GM23338 (cell line): Measurements from ENCODE around the gene ZMYND11. TPM values are rescaled to one million over a fixed set of nuclear protein-coding genes. Genes with fewer than 3 reads are reported as not detected.

Experiments used
- ATAC-seq: fragments of 200-7000 bp; cut with Tn5 transposase; 3 replicates; pipeline ENCODE4 v1.9.1; 2020
- DNase-seq: peaks from one replicate; pipeline ENCODE4 v3.0.0-alpha.2; 2015; ENCODE audit warnings: low spot score
- H2AFZ ChIP-seq: fragments of 200-600 bp; sonication (generic); 2 replicates; pipeline ENCODE4 v1.8.0; 2016; ENCODE audit warnings: antibody characterized with exemption, mild to moderate bottlenecking, moderate library complexity
- H3F3A ChIP-seq: fragments of 200-600 bp; sonication (generic); replicated peaks from 2 replicates; pipeline ENCODE4 v1.8.0; 2017; ENCODE audit warnings: antibody characterized with exemption, mixed run types, low read depth
- H3K27ac ChIP-seq: fragments of 200-600 bp; sonication (generic); 2 replicates; pipeline ENCODE4 v1.6.1; 2016; ENCODE audit warnings: low read depth
- H3K27me3 ChIP-seq: fragments of 200-600 bp; sonication (generic); 2 replicates; pipeline ENCODE4 v1.8.0; 2016; ENCODE audit warnings: mild to moderate bottlenecking, mixed run types, moderate library complexity; ENCODE audit not compliant: insufficient read depth
- H3K36me3 ChIP-seq: fragments of 200-600 bp; sonication (generic); 2 replicates; pipeline ENCODE4 v1.8.0; 2016; ENCODE audit warnings: mild to moderate bottlenecking; ENCODE audit not compliant: insufficient read depth
- H3K4me1 ChIP-seq: fragments of 200-600 bp; sonication (generic); 2 replicates; pipeline ENCODE4 v1.8.0; 2016; ENCODE audit warnings: mild to moderate bottlenecking, moderate library complexity; ENCODE audit not compliant: insufficient read depth
- H3K4me2 ChIP-seq: fragments of 200-600 bp; sonication (generic); 2 replicates; pipeline ENCODE4 v1.7.1; 2017; ENCODE audit warnings: mixed run types
- H3K4me3 ChIP-seq: fragments of 200-600 bp; sonication (generic); 2 replicates; pipeline ENCODE4 v1.6.1; 2016; ENCODE audit warnings: mixed run types
- H3K79me2 ChIP-seq: fragments of 200-600 bp; sonication (generic); replicated peaks from 2 replicates; pipeline ENCODE4 v1.8.0; 2017; ENCODE audit warnings: mild to moderate bottlenecking; ENCODE audit not compliant: insufficient read depth
- H3K9me2 ChIP-seq: fragments of 200-600 bp; sonication (generic); 2 replicates; pipeline ENCODE4 v1.8.0; 2017; ENCODE audit not compliant: insufficient read depth
- H4K20me1 ChIP-seq: fragments of 200-600 bp; sonication (generic); replicated peaks from 2 replicates; pipeline ENCODE4 v1.8.0; 2017; ENCODE audit warnings: mild to moderate bottlenecking; ENCODE audit not compliant: insufficient read depth
- H3K27ac Mint-ChIP-seq: 2 replicates; pipeline ENCODE4 v1.8.0; 2020; ENCODE audit warnings: inconsistent platforms, mild to moderate bottlenecking, moderate library complexity, mixed read lengths
- H3K27me3 Mint-ChIP-seq: 3 replicates; pipeline ENCODE4 v1.8.0; 2022; ENCODE audit warnings: low read depth, mild to moderate bottlenecking, moderate library complexity, mixed read lengths, inconsistent platforms; ENCODE audit not compliant: insufficient read depth, poor library complexity
- H3K36me3 Mint-ChIP-seq: 3 replicates; pipeline ENCODE4 v1.8.0; 2021; ENCODE audit warnings: low read depth, mild to moderate bottlenecking, inconsistent platforms, moderate library complexity, mixed read lengths
- H3K4me1 Mint-ChIP-seq: 3 replicates; pipeline ENCODE4 v1.8.0; 2020; ENCODE audit warnings: mild to moderate bottlenecking, inconsistent platforms, mixed read lengths
- H3K4me3 Mint-ChIP-seq: 3 replicates; pipeline ENCODE4 v1.8.0; 2021; ENCODE audit warnings: moderate library complexity, mild to moderate bottlenecking, inconsistent platforms, mixed read lengths
- H3K9me3 Mint-ChIP-seq: 3 replicates; pipeline ENCODE4 v1.8.0; 2020; ENCODE audit warnings: moderate library complexity, mild to moderate bottlenecking, inconsistent platforms, mixed read lengths
- CREB1 ChIP-seq: fragments of 250-450 bp; sonication (Bioruptor Pico); IDR thresholded peaks from 2 replicates; pipeline ENCODE4 v1.5.0; 2020; ENCODE audit warnings: low read depth, mild to moderate bottlenecking, moderate library complexity
- EZH2 ChIP-seq: fragments of 200-600 bp; sonication (generic); IDR thresholded peaks from one replicate; pipeline ENCODE4 v1.8.0; 2017; ENCODE audit warnings: antibody characterized with exemption, mild to moderate bottlenecking, low read depth; ENCODE audit not compliant: unreplicated experiment
- EZH2phosphoT487 ChIP-seq: fragments of 200-600 bp; sonication (generic); IDR thresholded peaks from one replicate; pipeline ENCODE4 v1.8.1; 2018; ENCODE audit warnings: antibody characterized with exemption; ENCODE audit not compliant: unreplicated experiment
- JUNB ChIP-seq: IDR thresholded peaks from one replicate; pipeline ENCODE4 v1.6.1; 2016; ENCODE audit warnings: antibody characterized with exemption; ENCODE audit not compliant: unreplicated experiment
- POLR2AphosphoS5 ChIP-seq: IDR thresholded peaks from 2 replicates; pipeline ENCODE4 v1.6.1; 2016; ENCODE audit warnings: antibody characterized with exemption, low read depth
- STAT1 ChIP-seq: IDR thresholded peaks from one replicate; pipeline ENCODE4 v1.6.1; 2016; ENCODE audit warnings: antibody characterized with exemption; ENCODE audit not compliant: unreplicated experiment
- ZNF114 ChIP-seq: fragments of 250-450 bp; sonication (Bioruptor Pico); IDR thresholded peaks from 2 replicates; pipeline ENCODE4 v1.5.0; 2020; ENCODE audit warnings: mild to moderate bottlenecking, moderate library complexity
- ZNF331 ChIP-seq: fragments of 250-450 bp; sonication (Bioruptor Pico); IDR thresholded peaks from 2 replicates; pipeline ENCODE4 v1.5.0; 2020; ENCODE audit warnings: low read depth, mild to moderate bottlenecking, moderate library complexity
- polyA plus RNA-seq: library from polyadenylated mRNA; unstranded; fragments of >200 nt; fragmentation: Nextera tagmentation; extraction: Ambion mirVana; gene quantifications from 2 replicates; pipeline ENCODE4 v1.2.1, GENCODE V29; 2016
- total RNA-seq: library from RNA; depleted of rRNA; stranded (reverse); fragments of >200 nt; shearing (Covaris generic); gene quantifications from 2 replicates; pipeline ENCODE4 v1.2.3, GENCODE V29; 2014
- TF ChIP-seq, protein P1 (sequence below), 2 experiments: fragments of 200-600 bp in 1 of 2; sonication (generic) in 1 of 2; conservative IDR thresholded peaks; 2 replicates each; pipeline versions ENCODE4 v1.5.1 to v1.6.1; 2016 to 2017; ENCODE audit warnings: antibody characterized with exemption in 2 of 2, low read depth in 2 of 2, mild to moderate bottlenecking in 2 of 2, moderate library complexity in 1 of 2
- TF ChIP-seq, protein P2 (sequence below): IDR thresholded peaks from 2 replicates; pipeline ENCODE4 v1.6.1; 2016; ENCODE audit warnings: antibody characterized with exemption
- TF ChIP-seq, protein P3 (sequence below): fragments of 250-450 bp; sonication (Bioruptor Pico); IDR thresholded peaks from 2 replicates; pipeline ENCODE4 v1.5.0; 2020; ENCODE audit warnings: mild to moderate bottlenecking, moderate library complexity
- TF ChIP-seq, protein P4 (sequence below): IDR thresholded peaks from one replicate; pipeline ENCODE4 v1.6.1; 2018; ENCODE audit warnings: antibody characterized with exemption; ENCODE audit not compliant: unreplicated experiment

The ZMYND11 gene
- total and polyA plus RNA-seq, 2 experiments from 2014 or later: 8.9 to 16.9 TPM

DNA sequence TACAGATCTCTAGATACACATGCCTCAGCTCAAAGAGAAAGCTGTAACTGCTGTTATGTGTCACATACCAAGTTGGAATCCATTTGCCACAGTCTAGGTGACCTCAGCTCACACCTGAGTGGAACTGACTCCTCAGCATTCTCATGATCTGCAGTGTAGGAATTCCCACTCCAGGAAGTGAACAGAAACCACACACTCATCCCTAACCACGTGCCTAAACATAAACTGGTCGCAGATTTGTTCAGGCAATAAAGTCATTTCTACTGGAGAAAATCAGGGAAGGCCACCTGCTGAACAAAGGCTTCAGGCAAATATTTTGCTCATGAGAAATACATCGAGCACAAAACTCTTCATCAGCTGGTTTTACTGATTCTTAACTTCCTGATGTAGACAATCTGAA lies 23.0 kb upstream of the ZMYND11 start:
- Histone ChIP-seq H2AFZ (no peak overlapping the region), H3F3A (no peaks in the 10 kb centered on the region), H3K27me3 (no peaks in the 10 kb centered on the region), H3K79me2 (no peaks in the 10 kb centered on the region), H3K4me3 (no peak overlapping the region), H3K9me2 (no peaks in the 10 kb centered on the region), H4K20me1 (no peaks in the 10 kb centered on the region), H3K27ac (no peak overlapping the region), H3K4me1 (no peaks in the 10 kb centered on the region), H3K4me2 (no peak overlapping the region), H3K36me3 (no peaks in the 10 kb centered on the region)
- H3K27ac Mint-ChIP-seq: no peak overlapping the region
- H3K9me3 Mint-ChIP-seq: peaks cover 4% of the 10 kb centered on the region; the same call in 2 of the 3 replicates
- no peaks in the 10 kb centered on the region for H3K27me3 Mint-ChIP-seq
- TF ChIP-seq, protein P1, sequence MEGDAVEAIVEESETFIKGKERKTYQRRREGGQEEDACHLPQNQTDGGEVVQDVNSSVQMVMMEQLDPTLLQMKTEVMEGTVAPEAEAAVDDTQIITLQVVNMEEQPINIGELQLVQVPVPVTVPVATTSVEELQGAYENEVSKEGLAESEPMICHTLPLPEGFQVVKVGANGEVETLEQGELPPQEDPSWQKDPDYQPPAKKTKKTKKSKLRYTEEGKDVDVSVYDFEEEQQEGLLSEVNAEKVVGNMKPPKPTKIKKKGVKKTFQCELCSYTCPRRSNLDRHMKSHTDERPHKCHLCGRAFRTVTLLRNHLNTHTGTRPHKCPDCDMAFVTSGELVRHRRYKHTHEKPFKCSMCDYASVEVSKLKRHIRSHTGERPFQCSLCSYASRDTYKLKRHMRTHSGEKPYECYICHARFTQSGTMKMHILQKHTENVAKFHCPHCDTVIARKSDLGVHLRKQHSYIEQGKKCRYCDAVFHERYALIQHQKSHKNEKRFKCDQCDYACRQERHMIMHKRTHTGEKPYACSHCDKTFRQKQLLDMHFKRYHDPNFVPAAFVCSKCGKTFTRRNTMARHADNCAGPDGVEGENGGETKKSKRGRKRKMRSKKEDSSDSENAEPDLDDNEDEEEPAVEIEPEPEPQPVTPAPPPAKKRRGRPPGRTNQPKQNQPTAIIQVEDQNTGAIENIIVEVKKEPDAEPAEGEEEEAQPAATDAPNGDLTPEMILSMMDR (conservative IDR thresholded peaks at IDR 0.05; ENCODE audit: low read depth in 2 of 2): no peak
- TF ChIP-seq, protein P2, sequence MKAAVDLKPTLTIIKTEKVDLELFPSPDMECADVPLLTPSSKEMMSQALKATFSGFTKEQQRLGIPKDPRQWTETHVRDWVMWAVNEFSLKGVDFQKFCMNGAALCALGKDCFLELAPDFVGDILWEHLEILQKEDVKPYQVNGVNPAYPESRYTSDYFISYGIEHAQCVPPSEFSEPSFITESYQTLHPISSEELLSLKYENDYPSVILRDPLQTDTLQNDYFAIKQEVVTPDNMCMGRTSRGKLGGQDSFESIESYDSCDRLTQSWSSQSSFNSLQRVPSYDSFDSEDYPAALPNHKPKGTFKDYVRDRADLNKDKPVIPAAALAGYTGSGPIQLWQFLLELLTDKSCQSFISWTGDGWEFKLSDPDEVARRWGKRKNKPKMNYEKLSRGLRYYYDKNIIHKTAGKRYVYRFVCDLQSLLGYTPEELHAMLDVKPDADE: no peak
- TF ChIP-seq, protein P3, sequence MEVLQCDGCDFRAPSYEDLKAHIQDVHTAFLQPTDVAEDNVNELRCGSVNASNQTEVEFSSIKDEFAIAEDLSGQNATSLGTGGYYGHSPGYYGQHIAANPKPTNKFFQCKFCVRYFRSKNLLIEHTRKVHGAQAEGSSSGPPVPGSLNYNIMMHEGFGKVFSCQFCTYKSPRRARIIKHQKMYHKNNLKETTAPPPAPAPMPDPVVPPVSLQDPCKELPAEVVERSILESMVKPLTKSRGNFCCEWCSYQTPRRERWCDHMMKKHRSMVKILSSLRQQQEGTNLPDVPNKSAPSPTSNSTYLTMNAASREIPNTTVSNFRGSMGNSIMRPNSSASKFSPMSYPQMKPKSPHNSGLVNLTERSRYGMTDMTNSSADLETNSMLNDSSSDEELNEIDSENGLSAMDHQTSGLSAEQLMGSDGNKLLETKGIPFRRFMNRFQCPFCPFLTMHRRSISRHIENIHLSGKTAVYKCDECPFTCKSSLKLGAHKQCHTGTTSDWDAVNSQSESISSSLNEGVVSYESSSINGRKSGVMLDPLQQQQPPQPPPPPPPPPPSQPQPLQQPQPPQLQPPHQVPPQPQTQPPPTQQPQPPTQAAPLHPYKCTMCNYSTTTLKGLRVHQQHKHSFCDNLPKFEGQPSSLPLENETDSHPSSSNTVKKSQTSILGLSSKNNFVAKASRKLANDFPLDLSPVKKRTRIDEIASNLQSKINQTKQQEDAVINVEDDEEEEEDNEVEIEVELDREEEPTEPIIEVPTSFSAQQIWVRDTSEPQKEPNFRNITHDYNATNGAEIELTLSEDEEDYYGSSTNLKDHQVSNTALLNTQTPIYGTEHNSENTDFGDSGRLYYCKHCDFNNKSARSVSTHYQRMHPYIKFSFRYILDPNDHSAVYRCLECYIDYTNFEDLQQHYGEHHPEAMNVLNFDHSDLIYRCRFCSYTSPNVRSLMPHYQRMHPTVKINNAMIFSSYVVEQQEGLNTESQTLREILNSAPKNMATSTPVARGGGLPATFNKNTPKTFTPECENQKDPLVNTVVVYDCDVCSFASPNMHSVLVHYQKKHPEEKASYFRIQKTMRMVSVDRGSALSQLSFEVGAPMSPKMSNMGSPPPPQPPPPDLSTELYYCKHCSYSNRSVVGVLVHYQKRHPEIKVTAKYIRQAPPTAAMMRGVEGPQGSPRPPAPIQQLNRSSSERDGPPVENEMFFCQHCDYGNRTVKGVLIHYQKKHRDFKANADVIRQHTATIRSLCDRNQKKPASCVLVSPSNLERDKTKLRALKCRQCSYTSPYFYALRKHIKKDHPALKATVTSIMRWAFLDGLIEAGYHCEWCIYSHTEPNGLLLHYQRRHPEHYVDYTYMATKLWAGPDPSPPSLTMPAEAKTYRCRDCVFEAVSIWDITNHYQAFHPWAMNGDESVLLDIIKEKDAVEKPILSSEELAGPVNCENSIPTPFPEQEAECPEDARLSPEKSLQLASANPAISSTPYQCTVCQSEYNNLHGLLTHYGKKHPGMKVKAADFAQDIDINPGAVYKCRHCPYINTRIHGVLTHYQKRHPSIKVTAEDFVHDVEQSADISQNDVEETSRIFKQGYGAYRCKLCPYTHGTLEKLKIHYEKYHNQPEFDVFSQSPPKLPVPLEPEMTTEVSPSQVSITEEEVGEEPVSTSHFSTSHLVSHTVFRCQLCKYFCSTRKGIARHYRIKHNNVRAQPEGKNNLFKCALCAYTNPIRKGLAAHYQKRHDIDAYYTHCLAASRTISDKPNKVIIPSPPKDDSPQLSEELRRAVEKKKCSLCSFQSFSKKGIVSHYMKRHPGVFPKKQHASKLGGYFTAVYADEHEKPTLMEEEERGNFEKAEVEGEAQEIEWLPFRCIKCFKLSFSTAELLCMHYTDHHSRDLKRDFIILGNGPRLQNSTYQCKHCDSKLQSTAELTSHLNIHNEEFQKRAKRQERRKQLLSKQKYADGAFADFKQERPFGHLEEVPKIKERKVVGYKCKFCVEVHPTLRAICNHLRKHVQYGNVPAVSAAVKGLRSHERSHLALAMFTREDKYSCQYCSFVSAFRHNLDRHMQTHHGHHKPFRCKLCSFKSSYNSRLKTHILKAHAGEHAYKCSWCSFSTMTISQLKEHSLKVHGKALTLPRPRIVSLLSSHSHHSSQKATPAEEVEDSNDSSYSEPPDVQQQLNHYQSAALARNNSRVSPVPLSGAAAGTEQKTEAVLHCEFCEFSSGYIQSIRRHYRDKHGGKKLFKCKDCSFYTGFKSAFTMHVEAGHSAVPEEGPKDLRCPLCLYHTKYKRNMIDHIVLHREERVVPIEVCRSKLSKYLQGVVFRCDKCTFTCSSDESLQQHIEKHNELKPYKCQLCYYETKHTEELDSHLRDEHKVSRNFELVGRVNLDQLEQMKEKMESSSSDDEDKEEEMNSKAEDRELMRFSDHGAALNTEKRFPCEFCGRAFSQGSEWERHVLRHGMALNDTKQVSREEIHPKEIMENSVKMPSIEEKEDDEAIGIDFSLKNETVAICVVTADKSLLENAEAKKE (CRISPR knock-in tag): no peak
- TF ChIP-seq EZH2 (no peak), JUNB (no peak), POLR2AphosphoS5 (no peak), STAT1 (no peak), ZNF114 (no peak), CREB1 (CRISPR knock-in tag) (no peak), ZNF331 (CRISPR knock-in tag) (no peak), EZH2phosphoT487 (no peak)
- TF ChIP-seq, protein P4, sequence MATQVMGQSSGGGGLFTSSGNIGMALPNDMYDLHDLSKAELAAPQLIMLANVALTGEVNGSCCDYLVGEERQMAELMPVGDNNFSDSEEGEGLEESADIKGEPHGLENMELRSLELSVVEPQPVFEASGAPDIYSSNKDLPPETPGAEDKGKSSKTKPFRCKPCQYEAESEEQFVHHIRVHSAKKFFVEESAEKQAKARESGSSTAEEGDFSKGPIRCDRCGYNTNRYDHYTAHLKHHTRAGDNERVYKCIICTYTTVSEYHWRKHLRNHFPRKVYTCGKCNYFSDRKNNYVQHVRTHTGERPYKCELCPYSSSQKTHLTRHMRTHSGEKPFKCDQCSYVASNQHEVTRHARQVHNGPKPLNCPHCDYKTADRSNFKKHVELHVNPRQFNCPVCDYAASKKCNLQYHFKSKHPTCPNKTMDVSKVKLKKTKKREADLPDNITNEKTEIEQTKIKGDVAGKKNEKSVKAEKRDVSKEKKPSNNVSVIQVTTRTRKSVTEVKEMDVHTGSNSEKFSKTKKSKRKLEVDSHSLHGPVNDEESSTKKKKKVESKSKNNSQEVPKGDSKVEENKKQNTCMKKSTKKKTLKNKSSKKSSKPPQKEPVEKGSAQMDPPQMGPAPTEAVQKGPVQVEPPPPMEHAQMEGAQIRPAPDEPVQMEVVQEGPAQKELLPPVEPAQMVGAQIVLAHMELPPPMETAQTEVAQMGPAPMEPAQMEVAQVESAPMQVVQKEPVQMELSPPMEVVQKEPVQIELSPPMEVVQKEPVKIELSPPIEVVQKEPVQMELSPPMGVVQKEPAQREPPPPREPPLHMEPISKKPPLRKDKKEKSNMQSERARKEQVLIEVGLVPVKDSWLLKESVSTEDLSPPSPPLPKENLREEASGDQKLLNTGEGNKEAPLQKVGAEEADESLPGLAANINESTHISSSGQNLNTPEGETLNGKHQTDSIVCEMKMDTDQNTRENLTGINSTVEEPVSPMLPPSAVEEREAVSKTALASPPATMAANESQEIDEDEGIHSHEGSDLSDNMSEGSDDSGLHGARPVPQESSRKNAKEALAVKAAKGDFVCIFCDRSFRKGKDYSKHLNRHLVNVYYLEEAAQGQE: no peak
- peaks cover 5% of the 10 kb centered on the region; the same call in 2 of the 3 replicates for H3K4me1 Mint-ChIP-seq
- no peak for ATAC-seq
- no peaks in the 10 kb centered on the region for H3K36me3 Mint-ChIP-seq
- no peak for DNase-seq
- no peak overlapping the region for H3K4me3 Mint-ChIP-seq
